Fibroblast of pulmonary artery (primary cell): Measurements from ENCODE around the gene RYR3.

Experiments used
- DNase-seq: peaks from one replicate; pipeline ENCODE4 v3.0.0-alpha.2; 2010; ENCODE audit warnings: low read depth
- H3K4me3 ChIP-seq: replicated peaks from 2 replicates; pipeline ENCODE4 v1.5.1; 2011; ENCODE audit warnings: low read depth, mild to moderate bottlenecking, control low read depth, low read length, moderate library complexity
- CTCF ChIP-seq: IDR thresholded peaks from 2 replicates; pipeline ENCODE4 v1.5.1; 2011; ENCODE audit warnings: mild to moderate bottlenecking, control low read depth, low read length, inconsistent platforms; ENCODE audit errors: missing control alignments

Gene RYR3

GRCh38 chr15:33848011-33848410, 537.2 kb downstream of the RYR3 start:
- DNase-seq: no peak
- no peak overlapping the region for H3K4me3 ChIP-seq
- TF ChIP-seq CTCF: no peak

- no peak for TF ChIP-seq CTCF
- no peak overlapping the region for H3K4me3 ChIP-seq
- no peak for DNase-seq
Observed at GRCh38 chr15:33851079-33851478, 540.3 kb downstream of the RYR3 start.

GRCh38 chr15:33852094-33852493, 541.3 kb downstream of the RYR3 start:
- no peak overlapping the region for H3K4me3 ChIP-seq
- no peak for TF ChIP-seq CTCF
- peak; percentile 40 for DNase-seq

GRCh38 chr15:33852570-33852969, 541.8 kb downstream of the RYR3 start:
- DNase-seq: peak; percentile 73

GRCh38 chr15:33857726-33858125, 547.0 kb downstream of the RYR3 start:
- no peak for DNase-seq
- H3K4me3 ChIP-seq: no peak overlapping the region
- TF ChIP-seq CTCF: no peak

More at GRCh38 chr15:33852570-33852969, 541.8 kb downstream of the RYR3 start:
- no peak for TF ChIP-seq CTCF
- no peak overlapping the region for H3K4me3 ChIP-seq

- no peak for TF ChIP-seq CTCF
- DNase-seq: no peak
- no peak overlapping the region for H3K4me3 ChIP-seq
Observed at GRCh38 chr15:33858836-33859235, 548.1 kb downstream of the RYR3 start.

GRCh38 chr15:33859992-33860545, 549.3 kb downstream of the RYR3 start:
- H3K4me3 ChIP-seq: no peak overlapping the region
- no peak for TF ChIP-seq CTCF
- no peak for DNase-seq
